IPS DF 6.9 (cell line): ENCODE results near the gene DAD1.
"Not testable (repeated sequence)": the region's sequence is repeated elsewhere in the genome, so short reads cannot be mapped to it uniquely, and the experiment has no call there.

ENCODE experiments used
- DNase-seq: peaks from one replicate; pipeline ENCODE4 v3.0.0-alpha.2; 2013; ENCODE audit warnings: low read depth, low spot score
- H3K27ac ChIP-seq: one replicate; pipeline ENCODE4 v1.5.1; 2013; ENCODE audit warnings: low read length, control low read depth
- H3K27me3 ChIP-seq: 2 replicates; pipeline ENCODE4 v1.6.1; 2013; ENCODE audit warnings: mild to moderate bottlenecking, low read length; ENCODE audit not compliant: control insufficient read depth, insufficient read depth
- H3K36me3 ChIP-seq: 2 replicates; pipeline ENCODE4 v1.6.1; 2013; ENCODE audit warnings: low read length; ENCODE audit not compliant: control insufficient read depth, insufficient read depth
- H3K4me1 ChIP-seq: 2 replicates; pipeline ENCODE4 v1.6.1; 2013; ENCODE audit warnings: low read length; ENCODE audit not compliant: control insufficient read depth, insufficient read depth
- H3K4me3 ChIP-seq: 2 replicates; pipeline ENCODE4 v1.5.1; 2013; ENCODE audit warnings: mild to moderate bottlenecking, low read length
- H3K9me3 ChIP-seq: 2 replicates; pipeline ENCODE4 v1.6.1; 2013; ENCODE audit warnings: low read length, inconsistent platforms; ENCODE audit not compliant: control insufficient read depth, insufficient read depth
- WGBS: extraction: QIAGEN DNeasy Blood & Tissue Kit; methylation state at CpG from one replicate; pipeline ENCODE4 v1.1.7; 2013; ENCODE audit warnings: mixed read lengths, missing lambda C conversion rate; ENCODE audit not compliant: insufficient read length, insufficient coverage; 5-methylcytosine and 5-hydroxymethylcytosine counted together

Gene DAD1

GRCh38 chr14:22560662-22561365 is 28.2 kb downstream of the DAD1 start:
- Histone ChIP-seq H3K36me3 (peaks cover 2% of the 10 kb centered on the region; the same call in 1 of the 2 replicates), H3K4me1 (no peaks in the 10 kb centered on the region), H3K9me3 (no peaks in the 10 kb centered on the region), H3K27ac (no peak overlapping the region), H3K4me3 (no peak overlapping the region), H3K27me3 (no peaks in the 10 kb centered on the region)
- no CpG with 5 or more reads among the region's 13 CpGs for WGBS
- no peak for DNase-seq

- H3K9me3 ChIP-seq = no peaks in the 10 kb centered on the region
- H3K27me3 ChIP-seq = no peaks in the 10 kb centered on the region
- no peak for DNase-seq
- H3K4me1 ChIP-seq = no peaks in the 10 kb centered on the region
- H3K36me3 ChIP-seq = no peaks in the 10 kb centered on the region
- H3K27ac ChIP-seq = no peak overlapping the region
- no peak overlapping the region for H3K4me3 ChIP-seq
- no CpG with 5 or more reads among the region's 1 CpG for WGBS
These were observed 30.0 kb downstream of the DAD1 start for GRCh38 chr14:22559041-22559440.

GRCh38 chr14:22558221-22558913 is 30.7 kb downstream of the DAD1 start:
- no peak for DNase-seq
- H3K4me1 ChIP-seq = no peaks in the 10 kb centered on the region
- no peak overlapping the region for H3K4me3 ChIP-seq
- H3K27me3 ChIP-seq = no peaks in the 10 kb centered on the region
- H3K9me3 ChIP-seq = no peaks in the 10 kb centered on the region
- no CpG with 5 or more reads among the region's 25 CpGs for WGBS
- H3K27ac ChIP-seq = no peak overlapping the region
- no peaks in the 10 kb centered on the region for H3K36me3 ChIP-seq

GRCh38 chr14:22557846-22558220 is 31.2 kb downstream of the DAD1 start:
- H3K9me3 ChIP-seq = no peaks in the 10 kb centered on the region
- no peaks in the 10 kb centered on the region for H3K36me3 ChIP-seq
- no peaks in the 10 kb centered on the region for H3K4me1 ChIP-seq
- no CpG with 5 or more reads among the region's 1 CpG for WGBS
- H3K27ac ChIP-seq = no peak overlapping the region
- DNase-seq = no peak
- no peak overlapping the region for H3K4me3 ChIP-seq
- H3K27me3 ChIP-seq = no peaks in the 10 kb centered on the region

GRCh38 chr14:22556990-22557623 is 31.9 kb downstream of the DAD1 start:
- Histone ChIP-seq H3K4me3 (no peak overlapping the region), H3K4me1 (no peaks in the 10 kb centered on the region), H3K36me3 (no peaks in the 10 kb centered on the region), H3K27me3 (no peaks in the 10 kb centered on the region), H3K9me3 (no peaks in the 10 kb centered on the region), H3K27ac (no peak overlapping the region)
- no peak for DNase-seq
- no CpG with 5 or more reads among the region's 28 CpGs for WGBS

GRCh38 chr14:22556021-22556989 is 32.7 kb downstream of the DAD1 start:
- WGBS = no CpG with 5 or more reads among the region's 28 CpGs
- H3K27ac ChIP-seq = no peak overlapping the region
- H3K4me1 ChIP-seq = peaks cover 1% of the 10 kb centered on the region; the same call in 1 of the 2 replicates
- no peaks in the 10 kb centered on the region for H3K9me3 ChIP-seq
- H3K36me3 ChIP-seq = no peaks in the 10 kb centered on the region
- DNase-seq = no peak
- no peak overlapping the region for H3K4me3 ChIP-seq
- H3K27me3 ChIP-seq = no peaks in the 10 kb centered on the region

GRCh38 chr14:22555384-22556011 is 33.5 kb downstream of the DAD1 start:
- no peak for DNase-seq
- Histone ChIP-seq H3K9me3 (no peaks in the 10 kb centered on the region), H3K27ac (no peak overlapping the region), H3K4me1 (peaks cover 1% of the 10 kb centered on the region; the same call in 1 of the 2 replicates), H3K36me3 (no peaks in the 10 kb centered on the region), H3K4me3 (no peak overlapping the region), H3K27me3 (no peaks in the 10 kb centered on the region)
- no CpG with 5 or more reads among the region's 4 CpGs for WGBS

- Histone ChIP-seq H3K4me3 (no peak overlapping the region), H3K27ac (no peak overlapping the region), H3K4me1 (peaks cover 4% of the 10 kb centered on the region), H3K36me3 (no peaks in the 10 kb centered on the region), H3K9me3 (no peaks in the 10 kb centered on the region), H3K27me3 (no peaks in the 10 kb centered on the region)
- no peak for DNase-seq
- WGBS = no CpG with 5 or more reads among the region's 15 CpGs
These were observed 34.3 kb downstream of the DAD1 start for GRCh38 chr14:22554498-22555383.

GRCh38 chr14:22553861-22554497 is 35.0 kb downstream of the DAD1 start:
- DNase-seq, H3K27me3 ChIP-seq, H3K27ac ChIP-seq, H3K36me3 ChIP-seq, H3K4me3 ChIP-seq, H3K4me1 ChIP-seq, H3K9me3 ChIP-seq: not testable (repeated sequence)
- no CpG with 5 or more reads among the region's 14 CpGs for WGBS
